ENCODE data around the gene LCAT. TPM values are rescaled to one million over a fixed set of nuclear protein-coding genes. Genes with fewer than 3 reads are reported as not detected.

The LCAT gene
- total RNA-seq = 4.4 and 12.6 TPM in 2 replicates

GRCh38 chr16:67943619-67944504, at the start of gene LCAT:
TSS of gene LCAT (minus strand) at chr16:67944120. CDS start at chr16:67944101, 19 bp downstream.

GRCh38 chr16:67979955-67980678, 36.2 kb upstream of the LCAT start, which contains the start of gene DPEP3:
TSS of gene DPEP3 (minus strand) at chr16:67980499. CDS start at chr16:67980380, 119 bp downstream.

GRCh38 chr16:67968400-67969253, 24.7 kb upstream of the LCAT start, which contains the start of gene SLC12A4:
TSS of gene SLC12A4 (minus strand) at chr16:67968637. CDS start at chr16:67968553, 84 bp downstream.

GRCh38 chr16:67936124-67936879, 7.6 kb downstream of the LCAT start, which contains the start of gene PSMB10:
TSS of gene PSMB10 (minus strand) at chr16:67936850. CDS start at chr16:67936749, 101 bp downstream.

GRCh38 chr16:67931712-67932461, 12.0 kb downstream of the LCAT start, which contains the start of gene CTRL:
TSS of gene CTRL (minus strand) at chr16:67931862. CDS start at chr16:67931852, 10 bp downstream.

GRCh38 chr16:67892899-67893742, 50.8 kb downstream of the LCAT start, which contains the start of gene PSKH1:
TSS of gene PSKH1 (plus strand) at chr16:67893254. CDS start at chr16:67908750, 15,496 bp downstream.

Other genes starting within 250 kb of the LCAT start
- 9.3 and 12.3 TPM in 2 replicates for gene GFOD2, start 224.8 kb downstream of the LCAT start, total RNA-seq
- gene RANBP10, start 137.6 kb downstream of the LCAT start, total RNA-seq = 5.7 and 6.9 TPM in 2 replicates
- 0.16 and 0.26 TPM in 2 replicates for gene TSNAXIP1, start 137.2 kb downstream of the LCAT start, total RNA-seq
- 35.8 and 51.5 TPM in 2 replicates for gene THAP11, start 101.8 kb downstream of the LCAT start, total RNA-seq
- gene NUTF2, start 97.2 kb downstream of the LCAT start, total RNA-seq = 68.6 and 265 TPM in 2 replicates
- gene CENPT, start 96.4 kb downstream of the LCAT start, total RNA-seq = 22.6 and 29.6 TPM in 2 replicates
- gene EDC4, start 71.1 kb downstream of the LCAT start, total RNA-seq = 41.2 and 50.0 TPM in 2 replicates
- gene NRN1L, start 59.2 kb downstream of the LCAT start, total RNA-seq = 0.96 TPM in 1 of 2 replicates, not detected in the other
- gene PSKH1, start 50.9 kb downstream of the LCAT start, total RNA-seq = 9.4 and 23.6 TPM in 2 replicates
- gene CTRL, start 12.3 kb downstream of the LCAT start, total RNA-seq = 0.26 and 0.80 TPM in 2 replicates
- 19.2 and 58.4 TPM in 2 replicates for gene PSMB10, start 7.3 kb downstream of the LCAT start, total RNA-seq
- gene SLC12A4, start 24.5 kb upstream of the LCAT start, total RNA-seq = 52.0 and 63.9 TPM in 2 replicates
- gene DPEP3, start 36.4 kb upstream of the LCAT start, total RNA-seq = not detected in 2 replicates
- gene DPEP2, start 55.4 kb upstream of the LCAT start, total RNA-seq = not detected in 2 replicates
- gene DPEP2NB, start 71.8 kb upstream of the LCAT start, total RNA-seq = not detected in 2 replicates
- 9.1 and 9.9 TPM in 2 replicates for gene DDX28, start 79.1 kb upstream of the LCAT start, total RNA-seq
- gene DUS2, start 79.2 kb upstream of the LCAT start, total RNA-seq = 13.7 and 16.3 TPM in 2 replicates
- 15.5 and 26.1 TPM in 2 replicates for gene NFATC3, start 141.2 kb upstream of the LCAT start, total RNA-seq

All from epithelial cell of alveolus of lung (primary cell).